Keratinocyte (primary cell): Measurements from ENCODE around the gene ABCA12.

ENCODE experiments used
- CTCF ChIP-seq, 3 experiments: IDR thresholded peaks in 1 of 3; conservative IDR thresholded peaks in 1 of 3; optimal IDR thresholded peaks in 1 of 3; 2 replicates in 2 of 3; 3 replicates in 1 of 3; pipeline versions ENCODE3 to v1.5.1; 2011; ENCODE audit warnings: low read length in 3 of 3, mild to moderate bottlenecking in 3 of 3, moderate library complexity in 2 of 3, control low read depth in 1 of 3, inconsistent platforms in 1 of 3; ENCODE audit not compliant: insufficient read depth in 2 of 3; ENCODE audit errors: extremely low read depth in 1 of 3
- EZH2 ChIP-seq: IDR thresholded peaks from one replicate; pipeline ENCODE4 v1.6.1; 2012; ENCODE audit warnings: inconsistent platforms, mild to moderate bottlenecking, low read length, moderate library complexity

- TF ChIP-seq CTCF (optimal IDR thresholded peaks at IDR 0.05 in 1 of 3, IDR thresholded peaks at IDR 0.05 in 1 of 3, conservative IDR thresholded peaks at IDR 0.05 in 1 of 3; ENCODE audit: extremely low read depth in 1 of 3, insufficient read depth in 2 of 3, low read length in 3 of 3) (no peak), EZH2 (no peak)
Measured at GRCh38 chr2:215049341-215049740, 89.1 kb downstream of the ABCA12 start.
